WTC11 (cell line): ENCODE results near the gene SLC24A4.

Source experiments
- CREM ChIP-seq: sonication (generic); formaldehyde crosslinking; IDR thresholded peaks from 2 replicates; pipeline ENCODE4 v1.8.1; 2022; ENCODE audit warnings: mild to moderate bottlenecking, missing genetic modification reagents, moderate library complexity
- ETV6 ChIP-seq: sonication (generic); formaldehyde crosslinking; IDR thresholded peaks from 2 replicates; pipeline ENCODE4 v1.8.1; 2022; ENCODE audit warnings: mild to moderate bottlenecking, missing genetic modification reagents
- FOXK1 ChIP-seq: sonication (generic); formaldehyde crosslinking; IDR thresholded peaks from 2 replicates; pipeline ENCODE4 v1.8.0; 2022; ENCODE audit warnings: mild to moderate bottlenecking, moderate library complexity, missing genetic modification reagents
- FOXP1 ChIP-seq: sonication (generic); formaldehyde crosslinking; IDR thresholded peaks from 2 replicates; pipeline ENCODE4 v1.8.0; 2022; ENCODE audit warnings: missing genetic modification reagents, mild to moderate bottlenecking, moderate library complexity, borderline replicate concordance
- NR2C2 ChIP-seq: sonication (generic); formaldehyde crosslinking; IDR thresholded peaks from 2 replicates; pipeline ENCODE4 v1.8.0; 2022; ENCODE audit warnings: mild to moderate bottlenecking, missing genetic modification reagents
- TEAD1 ChIP-seq: sonication (generic); formaldehyde crosslinking; IDR thresholded peaks from 2 replicates; pipeline ENCODE4 v1.8.0; 2022; ENCODE audit warnings: mild to moderate bottlenecking, missing genetic modification reagents
- ZNF138 ChIP-seq: sonication (generic); formaldehyde crosslinking; conservative IDR thresholded peaks from 2 replicates; pipeline ENCODE4 v1.8.1; 2022; ENCODE audit warnings: mild to moderate bottlenecking, moderate library complexity, missing genetic modification reagents
- ZNF219 ChIP-seq: sonication (generic); formaldehyde crosslinking; IDR thresholded peaks from 2 replicates; pipeline ENCODE4 v1.8.0; 2023; ENCODE audit warnings: missing genetic modification reagents, mild to moderate bottlenecking, borderline replicate concordance
- TF ChIP-seq, protein P1 (sequence below): fragments of 200-600 bp; IDR thresholded peaks from 2 replicates; pipeline ENCODE4 v1.8.0; 2022; ENCODE audit warnings: antibody characterized with exemption
- TF ChIP-seq, protein P2 (sequence below): sonication (generic); formaldehyde crosslinking; conservative IDR thresholded peaks from 2 replicates; pipeline ENCODE4 v1.8.1; 2022; ENCODE audit warnings: mild to moderate bottlenecking, missing genetic modification reagents
- TF ChIP-seq, protein P3 (sequence below): sonication (generic); formaldehyde crosslinking; IDR thresholded peaks from 2 replicates; pipeline ENCODE4 v1.8.1; 2022; ENCODE audit warnings: mild to moderate bottlenecking, moderate library complexity, missing genetic modification reagents
- TF ChIP-seq, protein P4 (sequence below): sonication (generic); formaldehyde crosslinking; IDR thresholded peaks from 2 replicates; pipeline ENCODE4 v1.8.1; 2023; ENCODE audit warnings: mild to moderate bottlenecking, missing genetic modification reagents, moderate library complexity
- TF ChIP-seq, protein P5 (sequence below): sonication (generic); formaldehyde crosslinking; IDR thresholded peaks from 2 replicates; pipeline ENCODE4 v1.8.1; 2022; ENCODE audit warnings: missing genetic modification reagents, borderline replicate concordance
- TF ChIP-seq, protein P6 (sequence below): sonication (generic); formaldehyde crosslinking; IDR thresholded peaks from 2 replicates; pipeline ENCODE4 v1.8.1; 2022; ENCODE audit warnings: low read depth, mild to moderate bottlenecking, moderate library complexity, missing genetic modification reagents, borderline replicate concordance

DNA sequence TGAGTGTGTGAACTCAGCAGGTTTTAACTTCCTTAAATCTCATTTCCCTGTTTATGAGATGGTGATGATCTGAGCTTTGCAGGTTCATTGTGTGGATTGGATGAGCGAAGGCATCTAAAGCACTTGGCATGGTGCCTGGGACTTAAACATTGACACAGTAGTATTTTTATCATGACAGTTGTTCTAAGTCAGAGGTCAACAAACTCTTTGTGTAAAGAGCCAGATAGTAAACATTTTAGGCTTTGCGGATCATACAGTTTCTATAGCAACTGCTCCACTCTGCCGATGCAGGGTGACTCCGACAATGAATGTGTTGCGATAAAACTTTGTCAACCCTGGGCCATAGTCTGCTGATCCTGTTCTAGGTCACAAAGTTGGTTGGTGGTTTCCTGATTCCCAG is 25.2 kb downstream of the SLC24A4 start:
- TF ChIP-seq, protein P1, sequence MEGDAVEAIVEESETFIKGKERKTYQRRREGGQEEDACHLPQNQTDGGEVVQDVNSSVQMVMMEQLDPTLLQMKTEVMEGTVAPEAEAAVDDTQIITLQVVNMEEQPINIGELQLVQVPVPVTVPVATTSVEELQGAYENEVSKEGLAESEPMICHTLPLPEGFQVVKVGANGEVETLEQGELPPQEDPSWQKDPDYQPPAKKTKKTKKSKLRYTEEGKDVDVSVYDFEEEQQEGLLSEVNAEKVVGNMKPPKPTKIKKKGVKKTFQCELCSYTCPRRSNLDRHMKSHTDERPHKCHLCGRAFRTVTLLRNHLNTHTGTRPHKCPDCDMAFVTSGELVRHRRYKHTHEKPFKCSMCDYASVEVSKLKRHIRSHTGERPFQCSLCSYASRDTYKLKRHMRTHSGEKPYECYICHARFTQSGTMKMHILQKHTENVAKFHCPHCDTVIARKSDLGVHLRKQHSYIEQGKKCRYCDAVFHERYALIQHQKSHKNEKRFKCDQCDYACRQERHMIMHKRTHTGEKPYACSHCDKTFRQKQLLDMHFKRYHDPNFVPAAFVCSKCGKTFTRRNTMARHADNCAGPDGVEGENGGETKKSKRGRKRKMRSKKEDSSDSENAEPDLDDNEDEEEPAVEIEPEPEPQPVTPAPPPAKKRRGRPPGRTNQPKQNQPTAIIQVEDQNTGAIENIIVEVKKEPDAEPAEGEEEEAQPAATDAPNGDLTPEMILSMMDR: no peak
- TF ChIP-seq, protein P2, sequence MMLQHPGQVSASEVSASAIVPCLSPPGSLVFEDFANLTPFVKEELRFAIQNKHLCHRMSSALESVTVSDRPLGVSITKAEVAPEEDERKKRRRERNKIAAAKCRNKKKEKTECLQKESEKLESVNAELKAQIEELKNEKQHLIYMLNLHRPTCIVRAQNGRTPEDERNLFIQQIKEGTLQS (CRISPR knock-in tag): no peak
- TF ChIP-seq FOXP1 (CRISPR knock-in tag) (no peak), ZNF219 (CRISPR knock-in tag) (no peak), ZNF138 (CRISPR knock-in tag) (no peak), FOXK1 (CRISPR knock-in tag) (no peak), TEAD1 (CRISPR knock-in tag) (no peak), ETV6 (no peak), NR2C2 (CRISPR knock-in tag) (no peak), CREM (CRISPR knock-in tag) (no peak)
- TF ChIP-seq, protein P3, sequence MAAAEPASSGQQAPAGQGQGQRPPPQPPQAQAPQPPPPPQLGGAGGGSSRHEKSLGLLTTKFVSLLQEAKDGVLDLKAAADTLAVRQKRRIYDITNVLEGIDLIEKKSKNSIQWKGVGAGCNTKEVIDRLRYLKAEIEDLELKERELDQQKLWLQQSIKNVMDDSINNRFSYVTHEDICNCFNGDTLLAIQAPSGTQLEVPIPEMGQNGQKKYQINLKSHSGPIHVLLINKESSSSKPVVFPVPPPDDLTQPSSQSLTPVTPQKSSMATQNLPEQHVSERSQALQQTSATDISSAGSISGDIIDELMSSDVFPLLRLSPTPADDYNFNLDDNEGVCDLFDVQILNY (CRISPR knock-in tag): no peak
- TF ChIP-seq, protein P4, sequence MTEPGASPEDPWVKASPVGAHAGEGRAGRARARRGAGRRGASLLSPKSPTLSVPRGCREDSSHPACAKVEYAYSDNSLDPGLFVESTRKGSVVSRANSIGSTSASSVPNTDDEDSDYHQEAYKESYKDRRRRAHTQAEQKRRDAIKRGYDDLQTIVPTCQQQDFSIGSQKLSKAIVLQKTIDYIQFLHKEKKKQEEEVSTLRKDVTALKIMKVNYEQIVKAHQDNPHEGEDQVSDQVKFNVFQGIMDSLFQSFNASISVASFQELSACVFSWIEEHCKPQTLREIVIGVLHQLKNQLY (CRISPR knock-in tag): no peak
- TF ChIP-seq, protein P5, sequence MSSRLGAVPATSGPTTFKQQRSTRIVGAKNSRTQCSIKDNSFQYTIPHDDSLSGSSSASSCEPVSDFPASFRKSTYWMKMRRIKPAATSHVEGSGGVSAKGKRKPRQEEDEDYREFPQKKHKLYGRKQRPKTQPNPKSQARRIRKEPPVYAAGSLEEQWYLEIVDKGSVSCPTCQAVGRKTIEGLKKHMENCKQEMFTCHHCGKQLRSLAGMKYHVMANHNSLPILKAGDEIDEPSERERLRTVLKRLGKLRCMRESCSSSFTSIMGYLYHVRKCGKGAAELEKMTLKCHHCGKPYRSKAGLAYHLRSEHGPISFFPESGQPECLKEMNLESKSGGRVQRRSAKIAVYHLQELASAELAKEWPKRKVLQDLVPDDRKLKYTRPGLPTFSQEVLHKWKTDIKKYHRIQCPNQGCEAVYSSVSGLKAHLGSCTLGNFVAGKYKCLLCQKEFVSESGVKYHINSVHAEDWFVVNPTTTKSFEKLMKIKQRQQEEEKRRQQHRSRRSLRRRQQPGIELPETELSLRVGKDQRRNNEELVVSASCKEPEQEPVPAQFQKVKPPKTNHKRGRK (CRISPR knock-in tag): no peak
- TF ChIP-seq, protein P6, sequence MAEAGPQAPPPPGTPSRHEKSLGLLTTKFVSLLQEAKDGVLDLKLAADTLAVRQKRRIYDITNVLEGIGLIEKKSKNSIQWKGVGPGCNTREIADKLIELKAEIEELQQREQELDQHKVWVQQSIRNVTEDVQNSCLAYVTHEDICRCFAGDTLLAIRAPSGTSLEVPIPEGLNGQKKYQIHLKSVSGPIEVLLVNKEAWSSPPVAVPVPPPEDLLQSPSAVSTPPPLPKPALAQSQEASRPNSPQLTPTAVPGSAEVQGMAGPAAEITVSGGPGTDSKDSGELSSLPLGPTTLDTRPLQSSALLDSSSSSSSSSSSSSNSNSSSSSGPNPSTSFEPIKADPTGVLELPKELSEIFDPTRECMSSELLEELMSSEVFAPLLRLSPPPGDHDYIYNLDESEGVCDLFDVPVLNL (CRISPR knock-in tag): no peak
